Raji (cell line): Measurements from ENCODE around the gene ARMC3.

Experiments
- POLR2A ChIP-seq: IDR thresholded peaks from 2 replicates; pipeline ENCODE4 v1.6.1; 2011; ENCODE audit warnings: low read depth, low read length, control low read depth; ENCODE audit not compliant: insufficient read depth

The ARMC3 gene

GRCh38 chr10:23053036-23053435, 125.2 kb downstream of the ARMC3 start:
- TF ChIP-seq POLR2A: no peak

- no peak for TF ChIP-seq POLR2A
These were observed 127.8 kb downstream of the ARMC3 start for GRCh38 chr10:23055424-23056185.

GRCh38 chr10:23056186-23056579, 128.3 kb downstream of the ARMC3 start:
- TF ChIP-seq POLR2A: no peak

- TF ChIP-seq POLR2A: no peak
These were observed 130.5 kb downstream of the ARMC3 start for GRCh38 chr10:23058366-23058765.

GRCh38 chr10:23060918-23061317, 133.1 kb downstream of the ARMC3 start:
- TF ChIP-seq POLR2A: no peak

- TF ChIP-seq POLR2A: no peak
These were observed 135.5 kb downstream of the ARMC3 start for GRCh38 chr10:23063045-23063972.

GRCh38 chr10:23063973-23064812, 136.3 kb downstream of the ARMC3 start:
- TF ChIP-seq POLR2A: no peak

GRCh38 chr10:23065181-23065948, 137.5 kb downstream of the ARMC3 start:
- TF ChIP-seq POLR2A: no peak

- TF ChIP-seq POLR2A: no peak
These were observed 139.5 kb downstream of the ARMC3 start for GRCh38 chr10:23067337-23067736.

GRCh38 chr10:23067939-23068775, 140.3 kb downstream of the ARMC3 start:
- TF ChIP-seq POLR2A: no peak

- TF ChIP-seq POLR2A: no peak
These were observed 141.4 kb downstream of the ARMC3 start for GRCh38 chr10:23069019-23069815.

- TF ChIP-seq POLR2A: no peak
These were observed 143.0 kb downstream of the ARMC3 start for GRCh38 chr10:23070913-23071218.

- no peak for TF ChIP-seq POLR2A
These were observed 145.7 kb downstream of the ARMC3 start for GRCh38 chr10:23073527-23073926.
